GM18517 (cell line): Measurements from ENCODE around the gene ERF.
A peak's percentile ranks its signal among the peaks of the same experiment; 100 is the strongest.

Source experiments
- ATAC-seq: cut with Tn5 transposase; IDR thresholded peaks from one replicate; pipeline ENCODE4 v1.9.1; 2021; ENCODE audit warnings: mild to moderate bottlenecking, moderate library complexity; ENCODE audit not compliant: unreplicated experiment

The ERF gene

GRCh38 chr19:42254850-42255765 is at the start of gene ERF:
ERF (minus strand) TSS chr19:42255128; CDS start chr19:42254999, 129 bp downstream.
- peak; percentile 42 for ATAC-seq

- ATAC-seq, result no peak
Measured at GRCh38 chr19:42303876-42304275, 48.9 kb upstream of the ERF start.

DNA sequence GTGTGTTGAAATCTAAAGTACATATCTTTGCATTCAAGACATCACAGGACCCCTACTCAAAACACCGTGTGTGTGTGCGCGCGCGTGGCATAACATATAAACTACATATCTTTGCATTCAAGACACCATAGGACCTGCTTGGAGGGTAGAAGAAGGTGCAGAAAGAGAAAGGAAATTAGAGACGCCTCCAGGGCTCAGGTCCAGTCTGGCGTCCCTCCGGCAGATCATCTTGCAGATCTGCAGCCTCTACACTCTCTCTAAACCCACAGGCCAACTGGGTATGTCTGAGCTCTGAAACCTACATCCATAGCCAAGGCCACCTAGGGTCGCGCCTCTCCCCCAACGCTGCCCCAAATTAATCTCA is 48.2 kb upstream of the ERF start:
- no peak for ATAC-seq

GRCh38 chr19:42301646-42302203 is 46.8 kb upstream of the ERF start, which contains the start of gene PRR19:
PRR19 (plus strand) TSS chr19:42302132; CDS start chr19:42309585, 7,453 bp downstream.
- ATAC-seq, result no peak

- no peak for ATAC-seq
Measured at GRCh38 chr19:42297039-42297438, 42.1 kb upstream of the ERF start.

DNA sequence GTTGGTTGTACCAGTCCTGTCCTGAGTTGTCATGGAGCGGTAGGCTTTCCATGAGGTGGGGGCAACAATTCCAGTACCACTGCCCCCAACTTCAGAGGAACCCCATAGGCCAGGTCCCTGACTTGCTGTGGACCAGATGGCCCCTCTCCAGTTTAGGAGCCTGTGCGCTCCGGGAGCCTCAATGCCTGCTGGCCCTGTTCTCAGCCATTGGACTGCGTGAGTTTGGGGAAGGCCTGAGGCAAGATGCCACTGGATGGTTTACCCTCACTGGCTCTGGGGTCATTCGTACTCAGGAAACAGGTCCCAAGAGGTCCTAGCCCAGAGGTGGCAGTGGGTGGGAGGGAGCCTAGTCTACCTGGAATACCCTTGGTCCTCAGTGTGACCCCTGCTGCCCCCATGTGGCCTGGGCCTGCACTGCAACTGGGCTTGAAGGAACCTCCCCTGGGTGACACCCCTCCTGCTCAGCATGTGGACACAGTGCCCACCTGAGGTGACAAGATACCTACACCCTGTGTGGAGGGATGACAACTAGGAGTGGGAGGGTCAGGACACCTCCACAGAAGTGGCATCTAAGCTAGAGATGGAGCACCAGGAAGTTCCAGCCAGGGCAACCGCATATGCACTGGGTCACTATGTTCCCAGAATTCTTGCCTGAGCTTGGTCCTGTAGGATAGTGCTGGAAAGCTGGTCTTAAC is 41.0 kb upstream of the ERF start:
- peak; percentile 49 for ATAC-seq

DNA sequence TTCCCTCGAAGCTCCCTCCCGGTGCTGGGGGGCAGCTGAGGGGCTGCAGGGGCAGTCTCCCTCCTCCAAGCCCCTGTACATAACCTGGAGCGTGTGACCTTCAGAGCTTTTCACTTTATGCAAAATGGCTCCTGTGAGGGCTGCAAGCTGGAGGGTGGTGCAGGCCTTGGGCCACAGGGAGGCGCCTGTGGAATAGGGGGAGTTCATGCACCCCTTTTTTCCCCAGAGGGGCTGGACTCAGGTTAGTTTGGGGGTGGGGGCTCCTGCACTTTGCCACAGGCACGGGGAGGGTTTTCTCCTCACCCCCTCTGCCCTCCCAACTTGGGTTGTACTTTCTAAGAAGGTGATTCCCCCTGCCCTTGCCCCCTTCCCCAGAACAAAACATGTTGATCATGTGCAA is 40.4 kb upstream of the ERF start:
- ATAC-seq, result no peak

- ATAC-seq, result no peak
Measured at GRCh38 chr19:42294471-42295137, 39.7 kb upstream of the ERF start.

GRCh38 chr19:42293948-42294347 is 39.0 kb upstream of the ERF start:
- no peak for ATAC-seq

DNA sequence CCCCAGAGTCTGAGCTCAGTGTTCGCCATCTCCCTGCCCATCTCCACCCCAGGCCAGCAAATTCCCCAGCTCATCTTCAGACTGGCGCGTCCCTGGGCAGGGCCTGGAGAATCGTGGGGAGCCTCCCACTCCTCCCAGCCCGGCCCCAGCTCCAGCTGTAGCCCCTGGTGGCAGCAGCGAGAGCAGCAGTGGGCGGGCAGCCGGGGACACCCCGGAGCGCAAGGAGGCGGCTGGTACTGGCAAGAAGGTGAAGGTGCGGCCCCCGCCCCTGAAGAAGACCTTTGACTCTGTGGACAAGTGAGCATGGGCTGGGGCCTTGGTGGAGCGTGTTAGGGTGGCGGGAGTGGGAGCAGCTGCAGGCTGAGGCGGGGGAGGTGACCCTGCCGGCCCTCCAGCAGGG is 38.6 kb upstream of the ERF start:
- ATAC-seq, result no peak

GRCh38 chr19:42292963-42293362 is 38.0 kb upstream of the ERF start:
- no peak for ATAC-seq

DNA sequence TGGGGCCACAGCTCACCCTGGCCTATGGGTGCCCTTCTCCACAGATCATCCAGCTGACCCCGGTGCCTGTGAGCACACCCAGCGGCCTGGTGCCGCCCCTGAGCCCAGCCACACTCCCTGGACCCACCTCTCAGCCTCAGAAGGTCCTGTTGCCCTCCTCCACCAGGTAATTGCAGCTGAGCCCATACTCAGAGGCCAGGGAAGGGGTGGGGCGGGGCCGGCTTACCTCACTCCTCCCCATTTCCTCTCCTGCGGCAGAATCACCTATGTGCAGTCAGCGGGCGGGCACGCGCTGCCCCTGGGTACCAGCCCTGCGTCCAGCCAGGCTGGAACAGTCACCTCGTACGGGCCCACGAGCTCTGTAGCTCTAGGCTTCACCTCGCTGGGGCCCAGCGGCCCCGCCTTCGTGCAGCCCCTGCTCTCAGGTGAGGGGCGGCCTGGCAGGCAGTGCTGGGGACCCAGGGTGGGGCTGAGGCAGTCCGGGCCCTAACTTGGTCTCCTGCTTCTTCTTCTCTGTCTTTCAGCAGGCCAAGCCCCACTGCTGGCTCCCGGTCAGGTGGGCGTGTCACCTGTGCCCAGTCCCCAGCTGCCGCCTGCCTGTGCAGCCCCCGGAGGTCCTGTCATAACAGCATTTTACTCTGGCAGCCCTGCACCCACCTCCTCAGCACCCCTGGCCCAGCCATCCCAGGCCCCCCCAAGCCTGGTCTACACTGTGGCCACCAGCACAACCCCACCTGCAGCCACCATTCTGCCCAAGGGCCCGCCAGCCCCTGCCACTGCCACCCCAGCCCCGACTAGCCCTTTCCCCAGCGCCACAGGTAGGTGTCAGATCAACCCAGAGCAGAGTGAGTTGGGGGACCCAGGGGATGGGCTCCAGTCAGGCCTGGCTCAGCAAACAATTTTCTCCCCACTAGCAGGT is 37.4 kb upstream of the ERF start:
- ATAC-seq, result no peak

GRCh38 chr19:42291435-42291810 is 36.5 kb upstream of the ERF start:
- no peak for ATAC-seq

DNA sequence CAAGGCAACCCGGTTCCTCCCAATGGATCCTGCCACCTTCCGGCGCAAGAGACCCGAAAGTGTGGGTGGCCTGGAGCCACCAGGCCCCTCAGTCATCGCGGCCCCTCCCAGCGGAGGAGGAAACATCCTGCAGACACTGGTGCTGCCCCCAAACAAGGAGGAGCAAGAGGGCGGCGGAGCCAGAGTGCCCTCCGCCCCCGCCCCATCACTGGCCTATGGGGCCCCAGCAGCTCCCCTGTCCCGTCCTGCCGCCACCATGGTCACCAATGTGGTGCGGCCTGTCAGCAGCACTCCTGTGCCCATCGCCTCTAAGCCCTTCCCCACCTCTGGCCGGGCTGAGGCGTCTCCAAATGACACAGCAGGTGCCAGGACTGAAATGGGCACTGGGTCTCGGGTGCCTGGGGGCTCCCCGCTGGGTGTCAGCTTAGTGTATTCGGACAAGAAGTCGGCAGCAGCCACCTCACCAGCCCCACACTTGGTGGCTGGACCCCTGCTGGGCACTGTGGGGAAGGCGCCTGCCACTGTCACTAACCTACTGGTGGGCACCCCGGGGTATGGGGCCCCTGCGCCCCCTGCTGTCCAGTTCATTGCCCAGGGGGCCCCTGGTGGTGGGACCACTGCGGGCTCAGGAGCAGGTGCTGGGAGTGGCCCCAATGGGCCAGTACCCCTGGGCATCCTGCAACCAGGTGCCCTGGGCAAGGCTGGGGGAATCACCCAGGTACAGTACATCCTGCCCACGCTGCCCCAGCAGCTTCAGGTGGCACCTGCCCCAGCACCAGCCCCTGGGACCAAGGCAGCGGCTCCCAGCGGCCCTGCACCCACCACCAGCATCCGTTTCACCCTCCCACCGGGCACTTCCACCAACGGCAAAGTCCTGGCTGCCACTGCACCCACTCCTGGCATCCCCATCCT is 35.9 kb upstream of the ERF start:
- ATAC-seq, result no peak

DNA sequence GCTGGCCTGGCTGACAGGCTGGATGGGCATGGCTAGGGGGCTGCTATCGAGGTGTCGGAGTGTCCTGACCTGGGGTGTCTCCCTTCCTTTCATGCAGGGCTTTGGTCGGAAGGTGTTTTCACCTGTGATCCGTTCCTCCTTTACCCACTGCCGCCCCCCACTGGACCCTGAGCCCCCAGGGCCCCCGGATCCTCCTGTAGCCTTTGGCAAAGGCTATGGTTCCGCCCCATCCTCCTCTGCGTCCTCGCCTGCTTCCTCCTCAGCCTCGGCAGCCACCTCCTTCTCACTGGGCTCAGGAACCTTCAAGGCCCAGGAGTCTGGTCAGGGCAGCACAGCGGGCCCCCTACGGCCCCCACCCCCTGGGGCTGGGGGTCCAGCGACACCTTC is 35.2 kb upstream of the ERF start:
- ATAC-seq, result no peak

DNA sequence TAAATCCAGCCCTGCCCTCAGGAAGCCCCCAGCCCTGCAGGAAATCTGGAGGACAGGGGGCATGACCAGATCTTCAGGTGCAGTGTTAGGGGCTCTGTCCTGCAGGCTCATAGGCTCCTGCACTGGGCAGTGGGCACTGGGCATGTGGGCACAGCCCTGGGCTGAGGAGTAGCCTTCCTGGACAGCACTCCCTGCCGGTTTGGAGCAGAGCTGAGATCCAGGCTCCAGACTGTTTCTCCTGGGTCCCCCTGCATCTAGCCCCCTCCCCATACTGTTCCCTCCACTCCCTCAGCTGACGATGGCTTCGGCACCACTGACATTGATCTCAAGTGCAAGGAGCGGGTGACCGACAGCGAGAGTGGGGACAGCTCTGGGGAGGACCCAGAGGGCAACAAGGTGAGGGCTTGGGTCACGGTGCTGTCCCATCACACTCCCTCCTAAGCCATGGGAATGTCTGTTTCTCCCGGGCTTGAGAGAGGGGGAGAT is 34.7 kb upstream of the ERF start:
- no peak for ATAC-seq

DNA sequence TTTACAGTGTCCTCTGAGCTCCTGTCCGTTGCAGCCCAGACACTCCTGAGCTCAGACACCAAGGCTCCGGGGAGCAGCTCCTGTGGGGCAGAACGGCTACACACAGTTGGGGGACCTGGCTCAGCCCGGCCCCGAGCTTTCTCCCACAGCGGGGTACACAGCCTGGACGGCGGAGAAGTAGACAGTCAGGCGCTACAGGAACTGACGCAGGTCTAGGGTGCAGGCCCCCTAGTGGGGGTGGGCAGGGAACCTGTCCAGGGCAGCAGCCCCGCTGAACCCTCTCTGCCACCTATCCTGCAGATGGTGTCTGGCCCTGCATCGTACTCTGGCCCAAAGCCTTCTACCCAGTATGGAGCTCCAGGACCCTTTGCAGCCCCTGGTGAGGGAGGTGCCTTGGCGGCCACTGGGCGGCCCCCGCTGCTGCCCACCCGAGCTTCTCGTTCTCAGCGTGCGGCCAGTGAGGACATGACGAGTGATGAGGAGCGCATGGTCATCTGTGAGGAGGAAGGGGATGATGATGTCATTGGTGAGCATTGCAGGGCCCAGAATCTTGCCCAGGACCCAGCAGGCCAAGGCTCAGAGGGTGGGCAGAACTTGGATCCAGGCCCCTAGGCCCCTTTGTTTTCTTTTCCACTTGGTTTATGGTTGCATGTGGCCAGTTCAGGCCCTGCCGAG is 34.1 kb upstream of the ERF start:
- ATAC-seq, result no peak

- ATAC-seq, result no peak
Measured at GRCh38 chr19:42288387-42288786, 33.5 kb upstream of the ERF start.

- no peak for ATAC-seq
Measured at GRCh38 chr19:42287827-42288107, 32.8 kb upstream of the ERF start.
